ENCODE data around the gene EMC1. TPM values are rescaled to one million over a fixed set of nuclear protein-coding genes. Genes with fewer than 3 reads are reported as not detected.

Gene EMC1
- total RNA-seq, 2 donors from 2014 or later: 31.8 to 32.0 TPM

Other genes starting within 250 kb of the EMC1 start
- 100 to 1,000 TPM; 111 to 120 TPM for gene UBR4, start 41.3 kb downstream of the EMC1 start, total RNA-seq
- gene MRTO4, start 281 bp upstream of the EMC1 start, total RNA-seq: 10 to 100 TPM; 20.3 to 24.3 TPM
- under 1 TPM; 0.67 to 0.69 TPM for gene AKR7A3, start 37.2 kb upstream of the EMC1 start, total RNA-seq
- 10 to 100 TPM; 18.8 to 29.9 TPM for gene AKR7A2, start 60.6 kb upstream of the EMC1 start, total RNA-seq
- gene SLC66A1, start 60.8 kb upstream of the EMC1 start, total RNA-seq: 1 to 10 TPM; 7.4 to 8.2 TPM
- 100 to 1,000 TPM; 255 to 277 TPM for gene CAPZB, start 234.0 kb upstream of the EMC1 start, total RNA-seq

Data from posterior vena cava (tissue), 2 donors.